CD4-positive, alpha-beta T cell (primary cell): ENCODE data around the gene KLF8. TPM values are rescaled to one million over a fixed set of nuclear protein-coding genes. Genes with fewer than 3 reads are reported as not detected.
"Not testable (repeated sequence)": the region's sequence is repeated elsewhere in the genome, so short reads cannot be mapped to it uniquely, and the experiment has no call there.

ENCODE experiments used
- ATAC-seq: fragments of 200-7000 bp; cut with Tn5 transposase; one replicate; pipeline ENCODE4 v1.10.0; 2022; ENCODE audit warnings: mild to moderate bottlenecking; ENCODE audit not compliant: poor library complexity
- CTCF ChIA-PET: fragments of 350-600 bp; sonication (Branson Sonifier 250); formaldehyde crosslinking; loops from one replicate; lab custom pipeline; 2021; ENCODE audit warnings: antibody characterized with exemption, inconsistent platforms; lab: Charles Lee
- POLR2A ChIA-PET: fragments of 350-600 bp; sonication (Branson Sonifier 250); formaldehyde crosslinking; loops from one replicate; lab custom pipeline; 2021; ENCODE audit warnings: antibody characterized with exemption, inconsistent platforms; lab: Charles Lee
- DNase-seq, 14 experiments: peaks; one replicate each; pipeline ENCODE4 v3.0.0-alpha.2; 2013 to 2020; ENCODE audit warnings: mixed read lengths in 2 of 14
- H3K27ac ChIP-seq, 2 donors: one replicate each; pipeline versions ENCODE4 v1.5.1 to v1.7.0; 2013; ENCODE audit warnings: low read length in 2 of 2, low read depth in 1 of 2, mild to moderate bottlenecking in 1 of 2
- H3K27me3 ChIP-seq, 2 experiments: 1 replicate in 1 of 2; 2 replicates in 1 of 2; pipeline versions ENCODE4 v1.6.1 to v1.7.0; 2013; ENCODE audit warnings: low read length in 2 of 2, control low read depth in 1 of 2, mild to moderate bottlenecking in 1 of 2, moderate library complexity in 1 of 2; ENCODE audit not compliant: insufficient read depth in 2 of 2, control insufficient read depth in 1 of 2
- H3K36me3 ChIP-seq: one replicate; pipeline ENCODE4 v1.6.1; 2013; ENCODE audit warnings: low read length, control low read depth; ENCODE audit not compliant: insufficient read depth
- H3K4me1 ChIP-seq: one replicate; pipeline ENCODE4 v1.6.1; 2013; ENCODE audit warnings: low read length, control low read depth; ENCODE audit not compliant: insufficient read depth
- H3K4me3 ChIP-seq: one replicate; pipeline ENCODE4 v1.5.1; 2013; ENCODE audit warnings: mild to moderate bottlenecking, low read length, moderate library complexity
- H3K9me3 ChIP-seq, 2 experiments: 1 replicate in 1 of 2; 2 replicates in 1 of 2; pipeline versions ENCODE4 v1.6.1 to v1.7.0; 2013; ENCODE audit warnings: low read length in 2 of 2, mild to moderate bottlenecking in 2 of 2, control low read depth in 1 of 2, moderate library complexity in 1 of 2; ENCODE audit not compliant: control insufficient read depth in 1 of 2, insufficient read depth in 1 of 2
- H3K27ac Mint-ChIP-seq: one replicate; pipeline ENCODE4 v1.8.0; 2020; ENCODE audit warnings: mixed read lengths
- H3K27me3 Mint-ChIP-seq: one replicate; pipeline ENCODE4 v1.8.0; 2021; ENCODE audit warnings: mixed read lengths
- H3K36me3 Mint-ChIP-seq: one replicate; pipeline ENCODE4 v1.8.0; 2021; ENCODE audit warnings: low read depth, mixed read lengths
- H3K4me1 Mint-ChIP-seq: one replicate; pipeline ENCODE4 v1.8.0; 2021; ENCODE audit warnings: low read depth, mixed read lengths
- H3K4me3 Mint-ChIP-seq: one replicate; pipeline ENCODE4 v1.8.0; 2020; ENCODE audit warnings: mild to moderate bottlenecking, mixed read lengths
- H3K9me3 Mint-ChIP-seq: one replicate; pipeline ENCODE4 v1.8.0; 2020; ENCODE audit warnings: mixed read lengths
- intact Hi-C, 2 experiments: fragments of 100-400 bp; cut with DNase I in 1 of 2; cut with micrococcal nuclease in 1 of 2; formaldehyde crosslinking; loops; one replicate each; pipeline versions ENCODE4 v1.15.1 to v1.9.0; 2023 to 2025; cut with DNase I, micrococcal nuclease
- polyA plus RNA-seq, 2 donors: library from polyadenylated mRNA; unstranded; fragments of 120-200 nt; gene quantifications; one replicate each; pipeline ENCODE4 v1.2.1, GENCODE V29; 2013
- total RNA-seq, 174 experiments: library from RNA in 2 of 174; stranded (reverse) in 2 of 174; gene quantifications; one replicate each; pipeline ENCODE4 v1.2.3 and lab custom pipeline; 2021 to 2026
- TF ChIP-seq, protein P1 (sequence below): fragments of 200-600 bp; IDR thresholded peaks from one replicate; pipeline ENCODE4 v1.8.0; 2022; ENCODE audit warnings: antibody characterized with exemption, mild to moderate bottlenecking

The KLF8 gene
- 1 to 10 TPM; 5.6 to 6.2 TPM for total RNA-seq
- 7.5 TPM for polyA plus RNA-seq (2013, experiment 1 of 2)
- polyA plus RNA-seq (2013, experiment 2 of 2), result 6.4 TPM
- 0.67 to 21.6 (median 4.3) reads per million in 172 experiments for total RNA-seq (lab: John Stamatoyannopoulos, UW)

DNA sequence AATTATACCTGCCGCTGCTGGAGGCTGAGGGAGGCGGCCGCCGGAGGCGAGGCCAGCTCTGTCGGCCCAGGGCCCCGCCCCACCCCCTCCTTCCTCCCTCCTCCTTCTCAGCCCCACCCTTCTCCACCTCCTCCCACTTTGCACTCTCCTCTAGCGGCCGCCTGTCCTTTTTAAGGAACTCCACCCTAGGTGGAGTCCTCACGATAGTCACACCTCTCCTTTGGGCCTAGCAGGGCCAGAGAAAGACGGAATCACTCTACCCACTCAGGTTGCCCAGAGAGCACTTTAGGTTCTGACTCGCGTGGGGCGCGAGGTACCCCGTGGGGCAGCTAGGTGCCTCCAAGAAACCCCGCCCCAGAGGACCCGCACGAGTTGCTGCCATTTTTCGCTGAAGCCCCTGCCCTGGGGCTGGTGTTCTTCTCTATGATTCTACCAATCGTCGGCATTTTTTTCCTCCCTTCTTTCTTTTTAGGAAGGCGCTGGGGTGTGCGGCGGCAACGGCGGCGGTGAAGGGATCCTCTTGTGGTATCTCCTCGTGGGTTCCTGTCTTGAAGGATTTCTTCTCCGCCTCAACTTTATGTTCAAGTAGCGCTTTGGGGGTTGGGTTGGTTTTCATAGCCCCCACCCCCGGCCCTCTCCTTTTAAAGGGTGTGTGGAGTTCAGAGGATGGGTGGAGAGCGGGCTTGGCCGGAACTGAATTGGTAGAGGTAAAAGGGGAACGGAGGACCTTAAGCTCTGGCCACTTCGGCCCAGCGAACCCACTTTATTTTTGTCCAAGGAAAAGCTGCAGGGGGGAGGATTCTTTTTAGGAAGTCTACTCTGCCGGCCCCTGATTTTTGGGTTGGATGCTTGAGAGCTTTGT, at the start of gene KLF8:
KLF8 (plus strand) TSS at position 136 of the 862 bp plus-strand sequence. CDS start 979 bp downstream, outside the sequence.
- Histone ChIP-seq H3K27me3 (no peaks in the 10 kb centered on the region), H3K4me3 (peak within 1 kb of the TSS; percentile 61), H3K36me3 (no peaks in the 10 kb centered on the region), H3K4me1 (peaks cover 22% of the 10 kb centered on the region), H3K27ac (no peak within 1 kb of the TSS), H3K9me3 (no peaks in the 10 kb centered on the region)
- POLR2A ChIA-PET, result interaction anchor here (0.5 to 1.7 kb wide), 5 partner anchors 164 to 1502 kb away, joined by 3 to 6 read pairs (median 4); partner anchors contain the start of gene RRAGB
- intact Hi-C loops, result loop anchor here in 1 of 2 experiments (10.0 kb wide), 1 partner anchor 328 kb away; no protein-coding TSS in a partner anchor
- Mint-ChIP-seq H3K27me3 (no peaks in the 10 kb centered on the region), H3K36me3 (no peaks in the 10 kb centered on the region), H3K27ac (peak within 1 kb of the TSS; percentile 74), H3K4me3 (peak within 1 kb of the TSS; percentile 90), H3K4me1 (peaks cover 35% of the 10 kb centered on the region), H3K9me3 (no peaks in the 10 kb centered on the region)
- CTCF ChIA-PET, result interaction anchor here (0.7 to 2.0 kb wide), 2 partner anchors 16 to 30 kb away, joined by 3 to 6 read pairs; no protein-coding TSS in a partner anchor
- peak in 13 of 14 experiments; percentile 3 to 67 (median 19) for DNase-seq
- peak; percentile 75 for ATAC-seq
- TF ChIP-seq, protein P1, sequence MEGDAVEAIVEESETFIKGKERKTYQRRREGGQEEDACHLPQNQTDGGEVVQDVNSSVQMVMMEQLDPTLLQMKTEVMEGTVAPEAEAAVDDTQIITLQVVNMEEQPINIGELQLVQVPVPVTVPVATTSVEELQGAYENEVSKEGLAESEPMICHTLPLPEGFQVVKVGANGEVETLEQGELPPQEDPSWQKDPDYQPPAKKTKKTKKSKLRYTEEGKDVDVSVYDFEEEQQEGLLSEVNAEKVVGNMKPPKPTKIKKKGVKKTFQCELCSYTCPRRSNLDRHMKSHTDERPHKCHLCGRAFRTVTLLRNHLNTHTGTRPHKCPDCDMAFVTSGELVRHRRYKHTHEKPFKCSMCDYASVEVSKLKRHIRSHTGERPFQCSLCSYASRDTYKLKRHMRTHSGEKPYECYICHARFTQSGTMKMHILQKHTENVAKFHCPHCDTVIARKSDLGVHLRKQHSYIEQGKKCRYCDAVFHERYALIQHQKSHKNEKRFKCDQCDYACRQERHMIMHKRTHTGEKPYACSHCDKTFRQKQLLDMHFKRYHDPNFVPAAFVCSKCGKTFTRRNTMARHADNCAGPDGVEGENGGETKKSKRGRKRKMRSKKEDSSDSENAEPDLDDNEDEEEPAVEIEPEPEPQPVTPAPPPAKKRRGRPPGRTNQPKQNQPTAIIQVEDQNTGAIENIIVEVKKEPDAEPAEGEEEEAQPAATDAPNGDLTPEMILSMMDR, result no peak

DNA sequence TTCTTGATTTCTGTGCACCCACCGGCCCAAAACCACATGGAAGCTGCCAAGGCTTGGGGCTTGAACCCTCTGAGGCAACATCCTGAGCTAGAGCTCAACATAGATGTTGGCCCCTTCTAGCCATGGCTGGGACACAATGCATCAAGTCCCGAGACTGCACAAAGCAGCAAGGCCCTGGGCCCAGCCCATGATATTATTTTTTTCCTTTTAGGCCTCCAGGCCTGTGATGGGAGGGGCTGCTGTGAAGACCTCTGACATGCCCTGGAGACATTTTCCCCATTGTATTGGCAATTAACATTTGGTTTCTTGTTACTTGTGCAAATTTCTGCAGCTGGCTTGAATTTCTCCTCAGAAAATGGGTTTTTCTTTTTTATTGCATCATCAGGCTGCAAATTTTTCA, 25.2 kb upstream of the KLF8 start:
- H3K4me3 ChIP-seq, H3K4me3 Mint-ChIP-seq, intact Hi-C loops, CTCF ChIA-PET, H3K27me3 Mint-ChIP-seq, H3K27ac Mint-ChIP-seq, POLR2A ChIA-PET, H3K27ac ChIP-seq, H3K9me3 Mint-ChIP-seq, H3K27me3 ChIP-seq, H3K9me3 ChIP-seq, H3K4me1 ChIP-seq, DNase-seq, H3K4me1 Mint-ChIP-seq, H3K36me3 ChIP-seq, ATAC-seq: not testable (repeated sequence)
- H3K36me3 Mint-ChIP-seq, result peaks cover 14% of the 10 kb centered on the region

DNA sequence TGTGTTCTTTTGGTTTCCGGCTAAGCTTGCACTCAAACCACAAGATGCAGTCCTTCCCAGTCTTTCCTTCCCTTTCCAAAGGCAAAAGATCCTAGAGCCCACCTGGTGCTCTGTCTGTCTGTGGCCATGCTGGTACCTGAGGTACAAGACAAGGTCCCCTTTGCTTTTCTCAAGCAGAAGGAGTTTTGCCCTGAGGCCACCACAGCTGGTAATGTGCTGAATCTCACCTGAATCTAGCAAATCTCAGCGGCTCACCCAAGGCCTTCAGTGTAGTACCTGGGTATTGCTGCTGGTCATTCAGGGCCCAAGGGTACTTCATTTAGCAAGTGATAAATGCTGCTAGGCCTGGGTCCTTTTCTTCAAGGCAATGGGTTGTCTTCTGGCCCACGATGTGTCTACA, 20.5 kb upstream of the KLF8 start:
- Mint-ChIP-seq H3K36me3 (peaks cover 14% of the 10 kb centered on the region), H3K27ac (no peak overlapping the region), H3K9me3 (peaks cover 3% of the 10 kb centered on the region), H3K4me3 (no peak overlapping the region), H3K4me1 (no peaks in the 10 kb centered on the region), H3K27me3 (no peaks in the 10 kb centered on the region)
- no peak overlapping the region for H3K4me3 ChIP-seq
- H3K27me3 ChIP-seq, result no peaks in the 10 kb centered on the region
- ATAC-seq (no peak), DNase-seq (no peak)
- TF ChIP-seq, protein P1, result no peak
- no peaks in the 10 kb centered on the region for H3K36me3 ChIP-seq
- ChIA-PET POLR2A (no interaction called here), CTCF (no interaction called here)
- intact Hi-C loops, result no loop called here
- H3K27ac ChIP-seq, result no peak overlapping the region
- H3K9me3 ChIP-seq, result peaks cover 0 to 4% of the 10 kb centered on the region in 2 experiments
- no peaks in the 10 kb centered on the region for H3K4me1 ChIP-seq
